Measurements from ENCODE around the gene ORAI3. TPM values are rescaled to one million over a fixed set of nuclear protein-coding genes. Genes with fewer than 3 reads are reported as not detected.

Gene ORAI3
- polyA plus RNA-seq, 1 donor from 2014 or later: 7.3 TPM

GRCh38 chr16:30992931-30993816, 44.3 kb downstream of the ORAI3 start:
- Histone ChIP-seq H3K9me2 (ENCODE audit: insufficient read depth, low read length) (no peaks in the 10 kb centered on the region), H3K27ac (ENCODE audit: low read length) (no peak overlapping the region), H3K36me3 (ENCODE audit: insufficient read depth, low read length) (no peaks in the 10 kb centered on the region), H3K4me2 (ENCODE audit: low read length) (no peak overlapping the region), H3K4me3 (ENCODE audit: low read length) (no peak overlapping the region), H3F3A (ENCODE audit: insufficient read depth, low read length, poor library complexity, severe bottlenecking) (no peaks in the 10 kb centered on the region), H3K9ac (ENCODE audit: low read length) (no peak overlapping the region), H3K27me3 (ENCODE audit: insufficient read depth, low read depth, low read length) (peaks cover 4% of the 10 kb centered on the region), H3K9me3 (ENCODE audit: low read length) (no peaks in the 10 kb centered on the region), H4K20me1 (ENCODE audit: insufficient read depth) (no peaks in the 10 kb centered on the region), H3K79me2 (replicated peaks; ENCODE audit: insufficient read depth, low read length) (no peaks in the 10 kb centered on the region), H2AFZ (ENCODE audit: low read depth, low read length) (no peak overlapping the region)
- no peak for TF ChIP-seq MXI1 (conservative IDR thresholded peaks at IDR 0.05; ENCODE audit: poor library complexity, severe bottlenecking)
- TF ChIP-seq EZH2 (IDR thresholded peaks at IDR 0.05; ENCODE audit: borderline replicate concordance, insufficient read depth, low read length, poor library complexity, severe bottlenecking): no peak
- no peak for TF ChIP-seq EP300 (conservative IDR thresholded peaks at IDR 0.05; ENCODE audit: poor library complexity, severe bottlenecking)
- no peak for TF ChIP-seq TAF1 (IDR thresholded peaks at IDR 0.05; ENCODE audit: low read depth)
- TF ChIP-seq SMC3 (conservative IDR thresholded peaks at IDR 0.05; ENCODE audit: poor library complexity): no peak
- TF ChIP-seq CTCF (IDR thresholded peaks at IDR 0.05; ENCODE audit: poor library complexity, severe bottlenecking): no peak
- no peak for TF ChIP-seq RAD21 (conservative IDR thresholded peaks at IDR 0.05)
- no peak for TF ChIP-seq POLR2AphosphoS5 (IDR thresholded peaks at IDR 0.05)
- no peak for TF ChIP-seq REST (IDR thresholded peaks at IDR 0.05; ENCODE audit: borderline replicate concordance)

GRCh38 chr16:30995927-30996323, 47.1 kb downstream of the ORAI3 start:
- Histone ChIP-seq H3K27me3 (ENCODE audit: insufficient read depth, low read depth, low read length) (peaks cover 4% of the 10 kb centered on the region), H4K20me1 (ENCODE audit: insufficient read depth) (no peaks in the 10 kb centered on the region), H2AFZ (ENCODE audit: low read depth, low read length) (no peak overlapping the region), H3K36me3 (ENCODE audit: insufficient read depth, low read length) (no peaks in the 10 kb centered on the region), H3K9ac (ENCODE audit: low read length) (no peak overlapping the region), H3K4me2 (ENCODE audit: low read length) (no peak overlapping the region), H3K4me3 (ENCODE audit: low read length) (no peak overlapping the region), H3K9me2 (ENCODE audit: insufficient read depth, low read length) (no peaks in the 10 kb centered on the region), H3K27ac (ENCODE audit: low read length) (no peak overlapping the region), H3K79me2 (replicated peaks; ENCODE audit: insufficient read depth, low read length) (no peaks in the 10 kb centered on the region), H3F3A (ENCODE audit: insufficient read depth, low read length, poor library complexity, severe bottlenecking) (no peaks in the 10 kb centered on the region), H3K9me3 (ENCODE audit: low read length) (no peaks in the 10 kb centered on the region)
- TF ChIP-seq EZH2 (IDR thresholded peaks at IDR 0.05; ENCODE audit: borderline replicate concordance, insufficient read depth, low read length, poor library complexity, severe bottlenecking): no peak
- no peak for TF ChIP-seq REST (IDR thresholded peaks at IDR 0.05; ENCODE audit: borderline replicate concordance)
- TF ChIP-seq SMC3 (conservative IDR thresholded peaks at IDR 0.05; ENCODE audit: poor library complexity): no peak
- no peak for TF ChIP-seq POLR2AphosphoS5 (IDR thresholded peaks at IDR 0.05)
- no peak for TF ChIP-seq CTCF (IDR thresholded peaks at IDR 0.05; ENCODE audit: poor library complexity, severe bottlenecking)
- no peak for TF ChIP-seq EP300 (conservative IDR thresholded peaks at IDR 0.05; ENCODE audit: poor library complexity, severe bottlenecking)
- no peak for TF ChIP-seq TAF1 (IDR thresholded peaks at IDR 0.05; ENCODE audit: low read depth)
- no peak for TF ChIP-seq RAD21 (conservative IDR thresholded peaks at IDR 0.05)
- TF ChIP-seq MXI1 (conservative IDR thresholded peaks at IDR 0.05; ENCODE audit: poor library complexity, severe bottlenecking): no peak
